T-cell (primary cell): ENCODE data around the gene SRPX. TPM values are rescaled to one million over a fixed set of nuclear protein-coding genes. Genes with fewer than 3 reads are reported as not detected.
A peak's percentile ranks its signal among the peaks of the same experiment; 100 is the strongest.

Experiments
- ATAC-seq, 4 experiments: fragments of 200-7000 bp in 3 of 4; fragments of 150-1000 bp in 1 of 4; cut with Tn5 transposase; replicated peaks in 1 of 4; 1 replicate in 3 of 4; 2 replicates in 1 of 4; pipeline ENCODE4 v1.10.0; 2021; ENCODE audit warnings: moderate library complexity in 3 of 4, mild to moderate bottlenecking in 2 of 4, moderate number of reproducible peaks in 1 of 4
- CTCF ChIA-PET, 2 donors: fragments of 300-600 bp; sonication (Branson Sonifier 250); formaldehyde crosslinking; loops; one replicate each; lab custom pipeline; 2022; ENCODE audit warnings: antibody characterized with exemption in 2 of 2; lab: Charles Lee
- POLR2A ChIA-PET, 2 donors: fragments of 300-600 bp; sonication (Branson Sonifier 250); formaldehyde crosslinking; loops; one replicate each; lab custom pipeline; 2022; ENCODE audit warnings: antibody characterized with exemption in 2 of 2; lab: Charles Lee
- DNase-seq, 35 experiments: peaks; one replicate each; pipeline versions ENCODE4 v3.0.0 to v3.0.0-alpha.2; 2013 to 2023
- H3K27ac ChIP-seq: one replicate; pipeline ENCODE4 v1.5.1; 2013; ENCODE audit warnings: low read length
- H3K27me3 ChIP-seq, 2 experiments: replicated peaks in 1 of 2; 1 replicate in 1 of 2; 2 replicates in 1 of 2; pipeline versions ENCODE4 v1.6.1 to v1.7.0; 2013; ENCODE audit warnings: low read length in 1 of 2, mixed read lengths in 1 of 2; ENCODE audit not compliant: control insufficient read depth in 2 of 2, insufficient read depth in 2 of 2; ENCODE audit errors: extremely low read depth in 1 of 2
- H3K36me3 ChIP-seq, 2 donors: 1 replicate in 1 of 2; 2 replicates in 1 of 2; pipeline versions ENCODE4 v1.6.1 to v1.7.0; 2013; ENCODE audit warnings: low read length in 1 of 2; ENCODE audit not compliant: control insufficient read depth in 2 of 2, insufficient read depth in 1 of 2; ENCODE audit errors: extremely low read depth in 1 of 2
- H3K4me1 ChIP-seq, 2 experiments: 1 replicate in 1 of 2; 2 replicates in 1 of 2; pipeline versions ENCODE4 v1.6.1 to v1.7.0; 2013; ENCODE audit warnings: low read length in 2 of 2, mixed read lengths in 1 of 2; ENCODE audit not compliant: insufficient read depth in 2 of 2, control insufficient read depth in 1 of 2; ENCODE audit errors: extremely low read depth in 1 of 2
- H3K4me3 ChIP-seq, 2 donors: 1 replicate in 1 of 2; 2 replicates in 1 of 2; pipeline versions ENCODE4 v1.5.1 to v1.7.0; 2013; ENCODE audit warnings: mild to moderate bottlenecking in 2 of 2, low read length in 1 of 2, moderate library complexity in 1 of 2; ENCODE audit not compliant: control insufficient read depth in 1 of 2; ENCODE audit errors: extremely low read depth in 1 of 2
- H3K9me3 ChIP-seq: 2 replicates; pipeline ENCODE4 v1.7.0; 2013
- H3K27ac Mint-ChIP-seq, 2 donors: one replicate each; pipeline ENCODE4 v1.8.0; 2020 to 2021; ENCODE audit warnings: mild to moderate bottlenecking in 2 of 2, mixed read lengths in 2 of 2
- H3K27me3 Mint-ChIP-seq, 2 donors: one replicate each; pipeline ENCODE4 v1.8.0; 2021 to 2022; ENCODE audit warnings: mixed read lengths in 2 of 2
- H3K36me3 Mint-ChIP-seq: one replicate; pipeline ENCODE4 v1.8.0; 2021; ENCODE audit warnings: mixed read lengths
- H3K4me1 Mint-ChIP-seq, 3 donors: one replicate each; pipeline ENCODE4 v1.8.0; 2020 to 2022; ENCODE audit warnings: mixed read lengths in 3 of 3, mild to moderate bottlenecking in 1 of 3
- H3K4me3 Mint-ChIP-seq, 3 donors: one replicate each; pipeline ENCODE4 v1.8.0; 2020 to 2022; ENCODE audit warnings: mild to moderate bottlenecking in 3 of 3, mixed read lengths in 3 of 3, moderate library complexity in 3 of 3
- H3K9me3 Mint-ChIP-seq, 3 donors: one replicate each; pipeline ENCODE4 v1.8.0; 2020 to 2022; ENCODE audit warnings: mixed read lengths in 3 of 3
- WGBS: methylation state at CpG from one replicate; pipeline ENCODE4 v1.1.5; 2013; ENCODE audit warnings: missing lambda C conversion rate; ENCODE audit not compliant: insufficient coverage; 5-methylcytosine and 5-hydroxymethylcytosine counted together
- total RNA-seq, 35 experiments: library from RNA in 6 of 35; stranded (reverse) in 6 of 35; fragments of 120-200 nt in 1 of 35; gene quantifications; one replicate each; pipeline versions ENCODE4 v1.2.1 to v1.2.4 and lab custom pipeline; 2013 to 2026

Gene SRPX
- under 1 TPM in 2 of 5 donors, not detected in 3; 0.13 to 0.15 TPM for total RNA-seq
- 0.13 TPM for total RNA-seq (2013)
- 0 to 0.12 (median 0) reads per million in 29 experiments for total RNA-seq (lab: John Stamatoyannopoulos, UW)

DNA sequence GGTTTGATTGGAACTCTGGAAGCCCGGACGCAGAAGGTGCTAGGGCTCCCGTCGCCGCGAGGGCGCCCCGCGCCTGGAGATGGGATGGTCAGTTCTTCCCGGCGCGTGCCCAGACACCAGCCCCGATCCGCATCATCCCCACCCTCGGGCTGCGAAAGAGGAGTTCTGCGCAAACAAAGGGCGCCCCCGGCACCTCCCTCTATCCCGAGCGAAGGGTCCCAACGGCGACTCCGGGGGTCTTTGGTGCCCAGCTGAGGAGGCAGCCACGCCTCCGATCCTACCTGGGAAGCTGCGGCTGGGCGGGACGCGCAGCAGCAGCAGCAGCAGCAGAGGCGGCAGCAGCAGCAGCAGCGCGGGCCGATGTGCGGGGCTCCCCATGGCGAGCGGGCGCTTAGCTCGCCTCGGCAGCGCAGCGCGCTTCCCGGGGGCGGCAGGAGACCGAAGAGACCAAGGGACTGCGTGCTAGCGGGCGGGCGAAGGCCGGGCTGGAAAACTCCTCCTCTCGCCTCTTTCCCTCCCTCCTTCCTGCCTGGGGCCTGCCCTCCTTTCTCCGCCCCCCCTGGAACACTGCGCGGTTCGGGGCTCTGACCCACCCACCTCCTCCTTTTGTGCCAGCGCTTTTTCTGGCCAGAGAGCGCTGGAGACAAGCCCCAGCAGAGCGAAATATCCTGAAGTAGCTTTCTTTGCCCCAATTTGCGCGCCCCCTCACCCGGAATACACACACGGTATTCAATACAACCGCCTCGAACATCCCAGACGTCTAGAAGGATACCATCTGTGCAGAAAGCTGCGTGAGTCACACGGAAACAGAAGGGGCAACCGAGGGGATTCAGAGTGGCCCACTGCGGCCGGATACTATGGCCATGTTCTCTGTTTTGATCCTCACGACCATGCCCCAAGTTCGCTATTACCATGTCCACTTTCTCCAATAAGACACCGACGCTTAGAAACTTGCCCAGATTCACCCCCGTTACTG lies at the start of gene SRPX:
TSS of gene SRPX (minus strand) at position 457 of the 976 bp plus-strand sequence. CDS start at position 378, 79 bp downstream.
- Mint-ChIP-seq H3K36me3 (no peaks in the 10 kb centered on the region), H3K4me1 (peaks cover 0 to 12% (median 2%) of the 10 kb centered on the region in 3 donors), H3K4me3 (peak within 1 kb of the TSS; percentile 4 to 56 (median 34)), H3K27me3 (peaks cover 35 to 64% of the 10 kb centered on the region in 2 donors), H3K9me3 (no peaks in the 10 kb centered on the region), H3K27ac (peak within 1 kb of the TSS in 1 of 2 donors; percentile 66)
- Histone ChIP-seq H3K9me3 (no peaks in the 10 kb centered on the region), H3K27ac (no peak within 1 kb of the TSS), H3K27me3 (peaks cover 2 to 28% of the 10 kb centered on the region in 2 experiments), H3K36me3 (no peaks in the 10 kb centered on the region), H3K4me1 (peaks cover 0 to 8% of the 10 kb centered on the region in 2 experiments), H3K4me3 (peak within 1 kb of the TSS in 1 of 2 donors; percentile 12)
- ChIA-PET CTCF (no interaction called here), POLR2A (no interaction called here)
- DNase-seq (no peak), ATAC-seq (no peak)
- WGBS: 4% methylated on average over 47 of the region's 76 CpGs

- no peaks in the 10 kb centered on the region for H3K27me3 ChIP-seq
- ATAC-seq: no peak
- no peaks in the 10 kb centered on the region for H3K36me3 ChIP-seq
- H3K4me3 Mint-ChIP-seq: no peak overlapping the region
- H3K9me3 Mint-ChIP-seq: no peaks in the 10 kb centered on the region
- WGBS: no CpG with 5 or more reads among the region's 3 CpGs
- peaks cover 8% of the 10 kb centered on the region for H3K36me3 Mint-ChIP-seq
- POLR2A ChIA-PET: no interaction called here
- no peak overlapping the region for H3K27ac Mint-ChIP-seq
- H3K4me3 ChIP-seq: no peak overlapping the region
- DNase-seq: no peak
- H3K27me3 Mint-ChIP-seq: peaks cover 0 to 12% of the 10 kb centered on the region in 2 donors
- H3K4me1 Mint-ChIP-seq: no peaks in the 10 kb centered on the region
- no peaks in the 10 kb centered on the region for H3K4me1 ChIP-seq
- no peak overlapping the region for H3K27ac ChIP-seq
- H3K9me3 ChIP-seq: no peaks in the 10 kb centered on the region
- CTCF ChIA-PET: no interaction called here
Measured at GRCh38 chrX:38268011-38268410, 47.3 kb upstream of the SRPX start.

GRCh38 chrX:38262715-38263620 lies 42.3 kb upstream of the SRPX start:
- Mint-ChIP-seq H3K36me3 (no peaks in the 10 kb centered on the region), H3K4me1 (no peaks in the 10 kb centered on the region), H3K9me3 (no peaks in the 10 kb centered on the region), H3K27ac (no peak overlapping the region), H3K4me3 (no peak overlapping the region), H3K27me3 (peaks cover 0 to 12% of the 10 kb centered on the region in 2 donors)
- ATAC-seq (no peak), DNase-seq (no peak)
- H3K9me3 ChIP-seq: no peaks in the 10 kb centered on the region
- 80% methylated on average over 1 of the region's 9 CpGs for WGBS
- H3K36me3 ChIP-seq: no peaks in the 10 kb centered on the region
- no peaks in the 10 kb centered on the region for H3K4me1 ChIP-seq
- H3K4me3 ChIP-seq: no peak overlapping the region
- CTCF ChIA-PET: interaction anchor here (0.7 to 1.2 kb wide), 2 partner anchors 58 to 1659 kb away, joined by 3 to 8 read pairs; no protein-coding TSS in a partner anchor
- H3K27ac ChIP-seq: no peak overlapping the region
- POLR2A ChIA-PET: interaction anchor here in 1 of 2 donors (0.6 kb wide), 1 partner anchor 64 kb away, joined by 3 read pairs; no protein-coding TSS in a partner anchor
- no peaks in the 10 kb centered on the region for H3K27me3 ChIP-seq

GRCh38 chrX:38260231-38260630 lies 39.6 kb upstream of the SRPX start:
- H3K9me3 Mint-ChIP-seq: no peaks in the 10 kb centered on the region
- ATAC-seq: no peak
- Histone ChIP-seq H3K27me3 (peaks cover 0 to 2% of the 10 kb centered on the region in 2 experiments), H3K9me3 (no peaks in the 10 kb centered on the region), H3K4me3 (no peak overlapping the region), H3K4me1 (no peaks in the 10 kb centered on the region), H3K36me3 (no peaks in the 10 kb centered on the region), H3K27ac (no peak overlapping the region)
- DNase-seq: peak in 1 of 35 experiments; percentile 6
- no peaks in the 10 kb centered on the region for H3K4me1 Mint-ChIP-seq
- CTCF ChIA-PET: no interaction called here
- H3K27ac Mint-ChIP-seq: no peak overlapping the region
- no peaks in the 10 kb centered on the region for H3K36me3 Mint-ChIP-seq
- peaks cover 0 to 13% of the 10 kb centered on the region in 2 donors for H3K27me3 Mint-ChIP-seq
- no peak overlapping the region for H3K4me3 Mint-ChIP-seq
- POLR2A ChIA-PET: no interaction called here
- no CpG with 5 or more reads among the region's 4 CpGs for WGBS

GRCh38 chrX:38256019-38256418 lies 35.3 kb upstream of the SRPX start:
- Mint-ChIP-seq H3K36me3 (no peaks in the 10 kb centered on the region), H3K4me3 (no peak overlapping the region), H3K9me3 (no peaks in the 10 kb centered on the region), H3K27ac (no peak overlapping the region), H3K27me3 (peaks cover 0 to 32% of the 10 kb centered on the region in 2 donors), H3K4me1 (no peaks in the 10 kb centered on the region)
- ChIA-PET POLR2A (no interaction called here), CTCF (no interaction called here)
- DNase-seq (no peak), ATAC-seq (no peak)
- Histone ChIP-seq H3K9me3 (no peaks in the 10 kb centered on the region), H3K4me1 (no peaks in the 10 kb centered on the region), H3K4me3 (no peak overlapping the region), H3K27me3 (peaks cover 0 to 2% of the 10 kb centered on the region in 2 experiments), H3K36me3 (no peaks in the 10 kb centered on the region), H3K27ac (no peak overlapping the region)
- WGBS: 97% methylated on average over 17 of the region's 30 CpGs

- Histone ChIP-seq H3K4me1 (no peaks in the 10 kb centered on the region), H3K36me3 (no peaks in the 10 kb centered on the region), H3K27me3 (no peaks in the 10 kb centered on the region), H3K9me3 (no peaks in the 10 kb centered on the region), H3K27ac (no peak overlapping the region), H3K4me3 (no peak overlapping the region)
- DNase-seq: no peak
- no CpG with 5 or more reads among the region's 2 CpGs for WGBS
- no peaks in the 10 kb centered on the region for H3K4me1 Mint-ChIP-seq
- POLR2A ChIA-PET: no interaction called here
- H3K36me3 Mint-ChIP-seq: no peaks in the 10 kb centered on the region
- H3K9me3 Mint-ChIP-seq: no peaks in the 10 kb centered on the region
- ATAC-seq: no peak
- no peak overlapping the region for H3K4me3 Mint-ChIP-seq
- H3K27ac Mint-ChIP-seq: no peak overlapping the region
- peaks cover 0 to 25% of the 10 kb centered on the region in 2 donors for H3K27me3 Mint-ChIP-seq
- CTCF ChIA-PET: no interaction called here
Measured at GRCh38 chrX:38249965-38250364, 29.3 kb upstream of the SRPX start.
